ENCODE measurements around the gene KRT1.

- TF ChIP-seq SPI1 (IDR thresholded peaks at IDR 0.05; ENCODE audit: borderline replicate concordance, low read depth) (no peak), CTCF (IDR thresholded peaks at IDR 0.05; ENCODE audit: insufficient read depth, low read length) (no peak), POLR2AphosphoS5 (IDR thresholded peaks at IDR 0.05; ENCODE audit: low read depth) (no peak)
- TF ChIP-seq, protein P1, sequence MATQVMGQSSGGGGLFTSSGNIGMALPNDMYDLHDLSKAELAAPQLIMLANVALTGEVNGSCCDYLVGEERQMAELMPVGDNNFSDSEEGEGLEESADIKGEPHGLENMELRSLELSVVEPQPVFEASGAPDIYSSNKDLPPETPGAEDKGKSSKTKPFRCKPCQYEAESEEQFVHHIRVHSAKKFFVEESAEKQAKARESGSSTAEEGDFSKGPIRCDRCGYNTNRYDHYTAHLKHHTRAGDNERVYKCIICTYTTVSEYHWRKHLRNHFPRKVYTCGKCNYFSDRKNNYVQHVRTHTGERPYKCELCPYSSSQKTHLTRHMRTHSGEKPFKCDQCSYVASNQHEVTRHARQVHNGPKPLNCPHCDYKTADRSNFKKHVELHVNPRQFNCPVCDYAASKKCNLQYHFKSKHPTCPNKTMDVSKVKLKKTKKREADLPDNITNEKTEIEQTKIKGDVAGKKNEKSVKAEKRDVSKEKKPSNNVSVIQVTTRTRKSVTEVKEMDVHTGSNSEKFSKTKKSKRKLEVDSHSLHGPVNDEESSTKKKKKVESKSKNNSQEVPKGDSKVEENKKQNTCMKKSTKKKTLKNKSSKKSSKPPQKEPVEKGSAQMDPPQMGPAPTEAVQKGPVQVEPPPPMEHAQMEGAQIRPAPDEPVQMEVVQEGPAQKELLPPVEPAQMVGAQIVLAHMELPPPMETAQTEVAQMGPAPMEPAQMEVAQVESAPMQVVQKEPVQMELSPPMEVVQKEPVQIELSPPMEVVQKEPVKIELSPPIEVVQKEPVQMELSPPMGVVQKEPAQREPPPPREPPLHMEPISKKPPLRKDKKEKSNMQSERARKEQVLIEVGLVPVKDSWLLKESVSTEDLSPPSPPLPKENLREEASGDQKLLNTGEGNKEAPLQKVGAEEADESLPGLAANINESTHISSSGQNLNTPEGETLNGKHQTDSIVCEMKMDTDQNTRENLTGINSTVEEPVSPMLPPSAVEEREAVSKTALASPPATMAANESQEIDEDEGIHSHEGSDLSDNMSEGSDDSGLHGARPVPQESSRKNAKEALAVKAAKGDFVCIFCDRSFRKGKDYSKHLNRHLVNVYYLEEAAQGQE (IDR thresholded peaks at IDR 0.05; ENCODE audit: insufficient replicate concordance, low read depth) = no peak
These were observed 48.9 kb downstream of the KRT1 start for GRCh38 chr12:52631264-52631663.

Measured in HL-60 (cell line).